GM13976 (cell line): ENCODE data around the gene FAM110D.

ENCODE experiments used
- DNase-seq: peaks from one replicate; pipeline ENCODE4 v3.0.0; 2012; ENCODE audit warnings: low spot score
- in situ Hi-C: fragments of 300-500 bp; cut with MboI; formaldehyde crosslinking; loops from one replicate; pipeline ENCODE4 v1.12.0; 2022; ENCODE audit warnings: low sequenced_read_pairs, mixed read lengths, inconsistent platforms; ENCODE audit not compliant: unreplicated experiment
- TF ChIP-seq, protein P1 (sequence below): IDR thresholded peaks from 2 replicates; pipeline ENCODE4 v1.5.1; 2012; ENCODE audit warnings: borderline replicate concordance, mild to moderate bottlenecking; ENCODE audit not compliant: insufficient read depth; ENCODE audit errors: extremely low read depth, missing control alignments, control extremely low read depth

Gene FAM110D

GRCh38 chr1:26189331-26189730 lies 30.5 kb downstream of the FAM110D start:
- in situ Hi-C loops: no loop called here
- TF ChIP-seq, protein P1, sequence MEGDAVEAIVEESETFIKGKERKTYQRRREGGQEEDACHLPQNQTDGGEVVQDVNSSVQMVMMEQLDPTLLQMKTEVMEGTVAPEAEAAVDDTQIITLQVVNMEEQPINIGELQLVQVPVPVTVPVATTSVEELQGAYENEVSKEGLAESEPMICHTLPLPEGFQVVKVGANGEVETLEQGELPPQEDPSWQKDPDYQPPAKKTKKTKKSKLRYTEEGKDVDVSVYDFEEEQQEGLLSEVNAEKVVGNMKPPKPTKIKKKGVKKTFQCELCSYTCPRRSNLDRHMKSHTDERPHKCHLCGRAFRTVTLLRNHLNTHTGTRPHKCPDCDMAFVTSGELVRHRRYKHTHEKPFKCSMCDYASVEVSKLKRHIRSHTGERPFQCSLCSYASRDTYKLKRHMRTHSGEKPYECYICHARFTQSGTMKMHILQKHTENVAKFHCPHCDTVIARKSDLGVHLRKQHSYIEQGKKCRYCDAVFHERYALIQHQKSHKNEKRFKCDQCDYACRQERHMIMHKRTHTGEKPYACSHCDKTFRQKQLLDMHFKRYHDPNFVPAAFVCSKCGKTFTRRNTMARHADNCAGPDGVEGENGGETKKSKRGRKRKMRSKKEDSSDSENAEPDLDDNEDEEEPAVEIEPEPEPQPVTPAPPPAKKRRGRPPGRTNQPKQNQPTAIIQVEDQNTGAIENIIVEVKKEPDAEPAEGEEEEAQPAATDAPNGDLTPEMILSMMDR: no peak
- no peak for DNase-seq

DNA sequence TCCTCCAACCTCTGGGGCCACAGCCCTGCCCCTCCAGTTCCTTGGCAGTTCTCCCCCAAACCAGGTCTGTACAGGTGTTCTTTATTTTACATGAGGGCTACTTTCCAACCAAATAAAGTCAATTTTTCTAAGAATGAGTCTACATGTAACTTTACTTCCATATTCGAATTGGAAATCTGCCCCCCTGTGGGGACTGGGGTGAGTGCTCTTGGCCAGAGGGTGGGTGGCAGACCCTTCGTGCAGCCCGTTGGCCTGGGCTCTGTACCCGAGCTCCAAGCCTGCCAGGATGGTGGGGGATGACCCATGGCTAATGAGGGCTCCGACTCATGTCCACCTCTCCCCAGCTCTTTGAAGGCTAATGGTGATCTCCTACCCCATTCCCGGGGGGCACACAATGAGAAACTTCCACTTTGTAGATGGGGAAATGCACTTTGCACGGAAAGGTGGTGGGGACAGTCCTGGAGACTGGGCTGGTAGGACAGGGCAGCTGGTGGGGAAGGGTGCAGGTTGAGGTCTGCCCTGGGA lies 30.9 kb downstream of the FAM110D start:
- TF ChIP-seq, protein P1: no peak
- DNase-seq: no peak
- in situ Hi-C loops: no loop called here

- DNase-seq: no peak
- TF ChIP-seq, protein P1: no peak
- in situ Hi-C loops: no loop called here
These were observed 31.6 kb downstream of the FAM110D start, which contains the start of gene CATSPER4 for GRCh38 chr1:26190373-26190987. Gene CATSPER4 (plus strand): TSS chr1:26190602. CDS start chr1:26190628, 26 bp downstream.

DNA sequence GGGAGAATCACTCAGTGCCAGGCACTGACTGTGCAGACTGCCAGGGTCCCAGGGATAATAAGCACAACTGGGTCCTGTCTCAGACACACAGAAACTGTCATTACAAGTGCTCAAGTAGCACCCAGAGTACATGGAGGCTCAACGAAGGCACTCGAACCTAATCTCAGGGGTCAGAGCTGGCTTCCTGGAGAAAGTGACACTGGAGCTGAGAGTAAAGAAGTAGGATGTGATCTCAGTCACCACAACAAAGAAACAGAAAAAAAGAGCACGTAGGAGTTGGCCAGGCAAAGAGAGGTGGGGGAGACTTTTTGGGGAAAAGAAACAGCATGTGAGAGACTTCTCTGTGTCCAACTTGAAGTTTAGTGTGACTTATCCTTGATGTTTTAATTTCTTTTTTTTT lies 32.9 kb downstream of the FAM110D start:
- in situ Hi-C loops: no loop called here
- peak; percentile 76 for DNase-seq
- TF ChIP-seq, protein P1: no peak

- TF ChIP-seq, protein P1: no peak
- DNase-seq: no peak
- in situ Hi-C loops: no loop called here
These were observed 36.9 kb downstream of the FAM110D start for GRCh38 chr1:26195805-26196204.

DNA sequence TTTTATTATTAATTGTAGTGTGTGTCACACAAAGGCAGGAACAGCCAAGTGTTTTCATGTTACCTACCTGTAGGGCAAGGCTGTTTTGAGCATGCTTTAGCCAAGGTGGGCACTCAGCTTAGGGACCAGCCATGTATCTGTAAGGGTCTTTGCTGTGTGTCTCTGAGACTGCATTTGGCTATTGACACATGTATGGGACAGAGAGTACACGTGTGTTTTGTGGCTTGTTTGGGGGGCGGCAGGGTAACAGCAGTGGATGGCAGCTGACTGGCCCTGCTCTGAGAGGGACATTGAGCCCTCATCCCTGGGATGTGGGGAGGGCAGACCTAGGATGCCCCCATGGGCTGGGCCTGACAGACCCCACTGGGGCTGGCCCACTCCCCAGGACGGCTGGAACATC lies 38.4 kb downstream of the FAM110D start:
- in situ Hi-C loops: no loop called here

More for the DNA sequence above, 38.4 kb downstream of the FAM110D start:
- TF ChIP-seq, protein P1: no peak
- no peak for DNase-seq
